PC-9 (cell line): ENCODE results near the gene ZNF432. TPM values are rescaled to one million over a fixed set of nuclear protein-coding genes. Genes with fewer than 3 reads are reported as not detected.
"Not testable (repeated sequence)": the region's sequence is repeated elsewhere in the genome, so short reads cannot be mapped to it uniquely, and the experiment has no call there.

Source experiments
- BruUV-seq: library from RNA; stranded (reverse); fragments of 400-500 nt; replicated peaks from 2 replicates; lab custom pipeline; 2021; lab: Mats Ljungman, UMichigan
- CTCF ChIA-PET: fragments of 300-600 bp; sonication (Branson Sonifier 250); formaldehyde crosslinking; loops from one replicate; lab custom pipeline; 2022; ENCODE audit warnings: antibody characterized with exemption; lab: Charles Lee
- POLR2A ChIA-PET: fragments of 300-600 bp; sonication (Branson Sonifier 250); formaldehyde crosslinking; loops from one replicate; lab custom pipeline; 2022; ENCODE audit warnings: antibody characterized with exemption; ENCODE audit not compliant: unreplicated experiment; lab: Charles Lee
- DNase-seq, 2 experiments: peaks; one replicate each; pipeline versions ENCODE4 v3.0.0 to v3.0.0-alpha.2; 2015 to 2022; ENCODE audit warnings: mixed read lengths in 1 of 2
- H2AFZ ChIP-seq: fragments of 200-600 bp; sonication (generic); 2 replicates; pipeline ENCODE4 v1.8.1; 2017; ENCODE audit warnings: antibody characterized with exemption
- H3F3A ChIP-seq: fragments of 200-600 bp; sonication (generic); 2 replicates; pipeline ENCODE4 v1.8.1; 2017; ENCODE audit warnings: antibody characterized with exemption, mild to moderate bottlenecking, low read depth; ENCODE audit not compliant: insufficient read depth
- H3K27ac ChIP-seq: fragments of 200-600 bp; sonication (generic); 2 replicates; pipeline ENCODE4 v1.6.1; 2016; ENCODE audit warnings: mixed run types
- H3K27me3 ChIP-seq: fragments of 200-600 bp; sonication (generic); 2 replicates; pipeline ENCODE4 v1.6.1; 2016; ENCODE audit warnings: low read depth, mixed run types; ENCODE audit not compliant: insufficient read depth
- H3K36me3 ChIP-seq: fragments of 200-600 bp; sonication (generic); 2 replicates; pipeline ENCODE4 v1.6.1; 2016; ENCODE audit warnings: low read depth, mixed run types
- H3K4me1 ChIP-seq: fragments of 200-600 bp; sonication (generic); replicated peaks from 2 replicates; pipeline ENCODE4 v1.6.1; 2016; ENCODE audit warnings: mixed run types; ENCODE audit not compliant: insufficient read depth
- H3K4me2 ChIP-seq: fragments of 200-600 bp; sonication (generic); 2 replicates; pipeline ENCODE4 v1.6.1; 2017; ENCODE audit warnings: mixed run types
- H3K4me3 ChIP-seq: fragments of 200-600 bp; sonication (generic); 2 replicates; pipeline ENCODE4 v1.6.1; 2016; ENCODE audit warnings: mixed run types
- H3K79me2 ChIP-seq: fragments of 200-600 bp; sonication (generic); 2 replicates; pipeline ENCODE4 v1.6.1; 2017; ENCODE audit warnings: low read depth, mixed run types
- H3K9me2 ChIP-seq: fragments of 200-600 bp; sonication (generic); 2 replicates; pipeline ENCODE4 v1.8.1; 2017; ENCODE audit warnings: mild to moderate bottlenecking; ENCODE audit not compliant: insufficient read depth
- H3K9me3 ChIP-seq: fragments of 200-600 bp; sonication (generic); 2 replicates; pipeline ENCODE4 v1.8.1; 2016; ENCODE audit warnings: low read depth; ENCODE audit not compliant: insufficient read depth
- H4K20me1 ChIP-seq: fragments of 200-600 bp; sonication (generic); 2 replicates; pipeline ENCODE4 v1.8.1; 2017; ENCODE audit not compliant: insufficient read depth
- EZH2 ChIP-seq: fragments of 200-600 bp; sonication (generic); IDR thresholded peaks from 2 replicates; pipeline ENCODE4 v1.8.0; 2017; ENCODE audit warnings: antibody characterized with exemption, low read depth
- intact Hi-C: fragments of 100-400 bp; cut with micrococcal nuclease; formaldehyde crosslinking; loops from one replicate; pipeline ENCODE4 v1.10.0; 2022; ENCODE audit not compliant: unreplicated experiment
- total RNA-seq: library from RNA; stranded (reverse); gene quantifications from 2 replicates; pipeline ENCODE4 v1.2.3, GENCODE V29; 2021
- TF ChIP-seq, protein P1 (sequence below): fragments of 200-600 bp; sonication (generic); conservative IDR thresholded peaks from 2 replicates; pipeline ENCODE4 v1.6.1; 2017; ENCODE audit warnings: mixed run types, antibody characterized with exemption, mild to moderate bottlenecking, moderate library complexity

Gene ZNF432
- total RNA-seq, 1 experiment from 2014 or later = 9.9 TPM

DNA sequence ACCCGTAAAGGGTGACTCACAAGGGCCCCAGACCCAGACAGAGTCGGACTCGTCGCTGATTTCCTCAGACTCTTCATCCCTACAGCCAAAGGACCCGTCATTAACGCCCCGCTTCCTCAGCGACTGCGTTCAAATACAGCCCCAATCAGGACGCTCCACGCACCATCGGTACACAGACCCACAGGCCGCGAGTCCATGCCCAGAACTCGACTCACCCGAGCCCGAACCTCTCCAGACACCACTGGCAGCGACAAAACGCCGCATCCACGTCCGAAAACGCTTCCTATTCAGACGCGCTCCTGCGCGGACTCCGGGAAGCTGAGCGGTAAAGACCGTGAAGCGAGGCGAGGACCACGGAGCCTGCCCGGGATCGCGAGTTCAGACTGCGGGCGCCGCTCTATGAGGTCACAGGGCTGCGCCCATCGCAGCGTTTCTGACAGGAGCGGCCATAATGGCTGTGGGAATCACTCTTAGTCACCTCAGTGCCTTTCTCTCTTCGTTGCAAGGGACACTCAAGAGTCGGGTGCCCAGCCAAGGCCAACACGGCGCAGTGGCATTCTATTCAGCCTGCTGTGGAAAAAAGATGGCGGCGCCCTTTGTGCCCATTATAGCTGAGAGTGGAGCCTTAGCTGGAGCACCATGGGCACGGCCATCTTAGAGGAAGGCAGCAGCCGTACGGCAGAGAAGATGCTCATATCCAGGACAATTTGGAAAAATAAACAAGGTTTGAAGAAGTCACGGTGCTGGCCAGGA, 20.4 kb downstream of the ZNF432 start, which contains the start of gene ZNF614:
TSS of gene ZNF614 (minus strand) at position 353 of the 753 bp plus-strand sequence. CDS start 2,634 bp downstream, outside the sequence.
- Histone ChIP-seq H3K79me2 (peaks cover 16% of the 10 kb centered on the region), H3K9me2 (no peaks in the 10 kb centered on the region), H3K4me1 (peaks cover 7% of the 10 kb centered on the region; the same call in 1 of the 2 replicates), H3K27me3 (no peaks in the 10 kb centered on the region), H3K36me3 (peaks cover 44% of the 10 kb centered on the region), H3K4me3 (peak within 1 kb of the TSS; percentile 79), H3K4me2 (peak within 1 kb of the TSS; percentile 76), H4K20me1 (no peaks in the 10 kb centered on the region), H3K9me3 (peaks cover 75% of the 10 kb centered on the region), H2AFZ (peak within 1 kb of the TSS; percentile 89), H3F3A (peaks cover 4% of the 10 kb centered on the region; the same call in 1 of the 2 replicates), H3K27ac (peak within 1 kb of the TSS; percentile 69)
- ChIA-PET POLR2A (interaction anchor here (0.6 to 0.7 kb wide), 4 partner anchors 156 to 371 kb away, joined by 3 to 28 read pairs (median 5); no protein-coding TSS in a partner anchor), CTCF (no interaction called here)
- TF ChIP-seq EZH2 = no peak
- TF ChIP-seq, protein P1, sequence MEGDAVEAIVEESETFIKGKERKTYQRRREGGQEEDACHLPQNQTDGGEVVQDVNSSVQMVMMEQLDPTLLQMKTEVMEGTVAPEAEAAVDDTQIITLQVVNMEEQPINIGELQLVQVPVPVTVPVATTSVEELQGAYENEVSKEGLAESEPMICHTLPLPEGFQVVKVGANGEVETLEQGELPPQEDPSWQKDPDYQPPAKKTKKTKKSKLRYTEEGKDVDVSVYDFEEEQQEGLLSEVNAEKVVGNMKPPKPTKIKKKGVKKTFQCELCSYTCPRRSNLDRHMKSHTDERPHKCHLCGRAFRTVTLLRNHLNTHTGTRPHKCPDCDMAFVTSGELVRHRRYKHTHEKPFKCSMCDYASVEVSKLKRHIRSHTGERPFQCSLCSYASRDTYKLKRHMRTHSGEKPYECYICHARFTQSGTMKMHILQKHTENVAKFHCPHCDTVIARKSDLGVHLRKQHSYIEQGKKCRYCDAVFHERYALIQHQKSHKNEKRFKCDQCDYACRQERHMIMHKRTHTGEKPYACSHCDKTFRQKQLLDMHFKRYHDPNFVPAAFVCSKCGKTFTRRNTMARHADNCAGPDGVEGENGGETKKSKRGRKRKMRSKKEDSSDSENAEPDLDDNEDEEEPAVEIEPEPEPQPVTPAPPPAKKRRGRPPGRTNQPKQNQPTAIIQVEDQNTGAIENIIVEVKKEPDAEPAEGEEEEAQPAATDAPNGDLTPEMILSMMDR = no peak
- intact Hi-C loops = loop anchor here (1.0 to 5.0 kb wide), 3 partner anchors 20 to 126 kb away; partner anchors contain the start of genes ZNF350 and ZNF432
- DNase-seq = peak; percentile 75 to 85
- BruUV-seq = no TSS peak

DNA sequence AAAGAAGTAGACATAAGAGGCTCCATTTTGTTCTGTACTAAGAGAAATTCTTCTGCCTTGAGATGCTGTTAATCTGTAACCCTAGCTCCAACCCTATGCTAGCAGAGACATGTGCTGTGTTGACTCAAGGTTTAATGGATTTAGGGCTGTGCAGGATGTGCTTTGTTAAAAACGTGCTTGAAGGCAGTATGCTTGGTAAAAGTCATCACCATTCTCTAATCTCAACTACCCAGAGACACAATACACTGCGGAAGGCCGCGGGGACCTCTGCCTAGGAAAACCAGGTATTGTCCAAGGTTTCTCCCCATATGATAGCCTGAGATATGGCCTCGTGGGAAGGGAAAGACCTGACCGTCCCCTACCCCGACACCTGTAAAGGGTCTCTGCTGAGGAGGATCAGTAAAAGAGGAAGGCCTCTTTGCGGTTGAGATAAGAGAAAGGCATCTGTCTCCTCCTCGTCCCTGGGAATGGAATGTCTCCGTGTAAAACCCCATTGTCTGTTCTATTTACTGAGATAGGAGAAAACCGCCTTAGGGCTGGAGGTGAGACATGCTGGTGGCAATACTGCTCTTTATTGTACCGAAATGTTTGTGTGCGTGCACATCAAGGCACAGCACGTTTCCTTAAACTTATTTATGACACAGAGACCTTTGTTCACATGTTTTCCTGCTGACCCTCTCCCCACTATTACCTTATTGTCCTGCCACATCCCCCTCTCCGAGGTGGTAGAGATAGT, 22.2 kb downstream of the ZNF432 start:
- BruUV-seq, H3F3A ChIP-seq, H3K9me2 ChIP-seq, H4K20me1 ChIP-seq, POLR2A ChIA-PET, DNase-seq, CTCF ChIA-PET, H3K27me3 ChIP-seq, H2AFZ ChIP-seq, H3K27ac ChIP-seq, H3K4me1 ChIP-seq: not testable (repeated sequence)
- Histone ChIP-seq H3K4me3 (peak overlapping the region; percentile 79; the same call in 1 of the 2 replicates), H3K4me2 (0 out of 2 replicates have a peak overlapping the region, but pooled peaks have one; percentile 76), H3K9me3 (peaks cover 63% of the 10 kb centered on the region), H3K79me2 (peaks cover 16% of the 10 kb centered on the region), H3K36me3 (peaks cover 52% of the 10 kb centered on the region)
- intact Hi-C loops = loop anchor here (5.0 kb wide), 1 partner anchor 124 kb away; no protein-coding TSS in a partner anchor

GRCh38 chr19:52024478-52024877, 24.2 kb downstream of the ZNF432 start:
- H3K27me3 ChIP-seq, H3K27ac ChIP-seq, POLR2A ChIA-PET, H3K4me1 ChIP-seq, DNase-seq, intact Hi-C loops, BruUV-seq, H3K4me2 ChIP-seq, CTCF ChIA-PET, H3K9me2 ChIP-seq, H3F3A ChIP-seq, H4K20me1 ChIP-seq, H2AFZ ChIP-seq, H3K4me3 ChIP-seq: not testable (repeated sequence)
- peaks cover 71% of the 10 kb centered on the region for H3K36me3 ChIP-seq
- H3K9me3 ChIP-seq = peaks cover 66% of the 10 kb centered on the region
- peaks cover 16% of the 10 kb centered on the region for H3K79me2 ChIP-seq

- POLR2A ChIA-PET = no interaction called here
- TF ChIP-seq EZH2 = no peak
- TF ChIP-seq, protein P1 = no peak
- H4K20me1 ChIP-seq = no peaks in the 10 kb centered on the region
- H3K79me2 ChIP-seq = peaks cover 8% of the 10 kb centered on the region
- intact Hi-C loops = no loop called here
- no peak overlapping the region for H2AFZ ChIP-seq
- CTCF ChIA-PET = no interaction called here
- H3F3A ChIP-seq = no peaks in the 10 kb centered on the region
- no peaks in the 10 kb centered on the region for H3K9me2 ChIP-seq
- DNase-seq = no peak
- H3K27ac ChIP-seq = no peak overlapping the region
- no TSS peak for BruUV-seq
- no peaks in the 10 kb centered on the region for H3K4me1 ChIP-seq
- H3K36me3 ChIP-seq = peaks cover 93% of the 10 kb centered on the region
- H3K4me2 ChIP-seq = no peak overlapping the region
- H3K27me3 ChIP-seq = no peaks in the 10 kb centered on the region
- H3K9me3 ChIP-seq = peaks cover 80% of the 10 kb centered on the region
- H3K4me3 ChIP-seq = no peak overlapping the region
Observed at GRCh38 chr19:52022193-52022592, 26.4 kb downstream of the ZNF432 start.
